Nephron (organoid): ENCODE data around the gene GLI2.

Experiments used
- H3K27ac Mint-ChIP-seq, 3 experiments: 2 replicates each; pipeline ENCODE4 v1.8.0; 2020; ENCODE audit warnings: mixed read lengths in 3 of 3, mild to moderate bottlenecking in 2 of 3, moderate library complexity in 1 of 3
- H3K27me3 Mint-ChIP-seq: 2 replicates; pipeline ENCODE4 v1.8.0; 2021; ENCODE audit warnings: low read depth, mild to moderate bottlenecking, moderate library complexity, mixed read lengths
- H3K36me3 Mint-ChIP-seq: 2 replicates; pipeline ENCODE4 v1.8.0; 2020; ENCODE audit warnings: low read depth, mixed read lengths
- H3K4me1 Mint-ChIP-seq: 2 replicates; pipeline ENCODE4 v1.8.0; 2020; ENCODE audit warnings: mixed read lengths
- H3K4me3 Mint-ChIP-seq, 3 experiments: 2 replicates each; pipeline ENCODE4 v1.8.0; 2020; ENCODE audit warnings: mild to moderate bottlenecking in 3 of 3, mixed read lengths in 3 of 3, moderate library complexity in 2 of 3
- H3K9me3 Mint-ChIP-seq: 2 replicates; pipeline ENCODE4 v1.8.0; 2020; ENCODE audit warnings: mixed read lengths
- CTCF ChIP-seq, 3 experiments: fragments of 200-600 bp; sonication (generic); IDR thresholded peaks; one replicate each; pipeline ENCODE4 v1.5.0; 2021; ENCODE audit warnings: antibody characterized with exemption in 3 of 3; ENCODE audit not compliant: unreplicated experiment in 3 of 3

GLI2 gene

GRCh38 chr2:120749506-120750431 lies 14.1 kb downstream of the GLI2 start:
- peaks cover 49% of the 10 kb centered on the region for H3K4me1 Mint-ChIP-seq
- H3K9me3 Mint-ChIP-seq: no peaks in the 10 kb centered on the region
- H3K27ac Mint-ChIP-seq: peak overlapping the region in 2 of 3 experiments; percentile 2 to 41
- no peak overlapping the region for H3K4me3 Mint-ChIP-seq
- no peak for TF ChIP-seq CTCF (IDR thresholded peaks at IDR 0.05; ENCODE audit: unreplicated experiment in 3 of 3)
- H3K27me3 Mint-ChIP-seq: peaks cover 3% of the 10 kb centered on the region
- peaks cover 8% of the 10 kb centered on the region for H3K36me3 Mint-ChIP-seq

- H3K27ac Mint-ChIP-seq: peak overlapping the region in 1 of 3 experiments; percentile 69
- no peaks in the 10 kb centered on the region for H3K9me3 Mint-ChIP-seq
- no peaks in the 10 kb centered on the region for H3K27me3 Mint-ChIP-seq
- H3K4me1 Mint-ChIP-seq: peaks cover 42% of the 10 kb centered on the region
- TF ChIP-seq CTCF (IDR thresholded peaks at IDR 0.05; ENCODE audit: unreplicated experiment in 3 of 3): no peak
- no peak overlapping the region for H3K4me3 Mint-ChIP-seq
- peaks cover 8% of the 10 kb centered on the region for H3K36me3 Mint-ChIP-seq
Measured at GRCh38 chr2:120750488-120751210, 15.0 kb downstream of the GLI2 start.

- no peak overlapping the region for H3K4me3 Mint-ChIP-seq
- H3K9me3 Mint-ChIP-seq: no peaks in the 10 kb centered on the region
- peaks cover 39% of the 10 kb centered on the region for H3K4me1 Mint-ChIP-seq
- no peaks in the 10 kb centered on the region for H3K27me3 Mint-ChIP-seq
- H3K36me3 Mint-ChIP-seq: peaks cover 12% of the 10 kb centered on the region
- no peak for TF ChIP-seq CTCF (IDR thresholded peaks at IDR 0.05; ENCODE audit: unreplicated experiment in 3 of 3)
- peak overlapping the region in 1 of 3 experiments; percentile 69 for H3K27ac Mint-ChIP-seq
Measured at GRCh38 chr2:120751553-120751952, 15.9 kb downstream of the GLI2 start.

GRCh38 chr2:120754067-120754960 lies 18.6 kb downstream of the GLI2 start:
- H3K9me3 Mint-ChIP-seq: peaks cover 5% of the 10 kb centered on the region
- H3K27ac Mint-ChIP-seq: peak overlapping the region in 2 of 3 experiments; percentile 53 to 77
- no peak for TF ChIP-seq CTCF (IDR thresholded peaks at IDR 0.05; ENCODE audit: unreplicated experiment in 3 of 3)
- H3K4me3 Mint-ChIP-seq: no peak overlapping the region
- H3K27me3 Mint-ChIP-seq: no peaks in the 10 kb centered on the region
- peaks cover 17% of the 10 kb centered on the region for H3K36me3 Mint-ChIP-seq
- peaks cover 46% of the 10 kb centered on the region for H3K4me1 Mint-ChIP-seq

GRCh38 chr2:120758181-120759144 lies 22.8 kb downstream of the GLI2 start:
- peaks cover 17% of the 10 kb centered on the region for H3K36me3 Mint-ChIP-seq
- peaks cover 5% of the 10 kb centered on the region for H3K9me3 Mint-ChIP-seq
- H3K27me3 Mint-ChIP-seq: peaks cover 11% of the 10 kb centered on the region
- peaks cover 77% of the 10 kb centered on the region for H3K4me1 Mint-ChIP-seq
- TF ChIP-seq CTCF (IDR thresholded peaks at IDR 0.05; ENCODE audit: unreplicated experiment in 3 of 3): no peak
- H3K4me3 Mint-ChIP-seq: peak overlapping the region; percentile 17 to 67 (median 18)
- peak overlapping the region; percentile 98 to 99 (median 99) for H3K27ac Mint-ChIP-seq
